AG09309 (cell line): ENCODE results near the gene OTUD5.

Source experiments
- DNase-seq: peaks from one replicate; pipeline ENCODE4 v3.0.0-alpha.2; 2010; ENCODE audit warnings: low read depth
- H3K4me3 ChIP-seq: 2 replicates; pipeline ENCODE4 v1.5.1; 2011; ENCODE audit warnings: mild to moderate bottlenecking, low read depth, low read length, moderate library complexity; ENCODE audit not compliant: control insufficient read depth
- CTCF ChIP-seq: IDR thresholded peaks from 2 replicates; pipeline ENCODE4 v1.5.1; 2011; ENCODE audit warnings: mild to moderate bottlenecking, low read depth, low read length, inconsistent platforms; ENCODE audit not compliant: insufficient read depth, control insufficient read depth; ENCODE audit errors: missing control alignments

Gene OTUD5

GRCh38 chrX:48956728-48957414 lies 536 bp downstream of the OTUD5 start:
- peak overlapping the region; percentile 68 for H3K4me3 ChIP-seq
- no peak for DNase-seq
- TF ChIP-seq CTCF: no peak

DNA sequence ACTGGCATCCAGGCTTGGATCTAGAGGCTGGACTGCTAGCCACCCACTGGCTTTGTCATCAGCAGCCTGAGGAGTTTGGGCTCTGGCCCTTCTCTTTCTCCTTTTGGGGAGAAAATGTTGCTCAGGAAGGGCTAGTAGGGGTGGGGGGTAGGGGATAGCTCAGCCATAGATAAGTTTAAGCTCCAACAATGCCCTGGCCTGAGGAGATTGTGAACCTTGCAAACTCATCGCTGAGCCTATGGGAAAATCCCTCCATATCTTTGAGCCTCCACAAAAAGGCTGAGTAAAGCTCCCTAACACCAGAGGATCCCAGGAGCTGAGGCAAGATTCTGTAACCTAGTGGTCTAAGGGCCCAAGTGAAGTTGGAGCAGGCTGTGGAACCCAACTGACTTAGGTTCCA lies 8.8 kb downstream of the OTUD5 start:
- TF ChIP-seq CTCF: no peak
- H3K4me3 ChIP-seq: no peak overlapping the region
- DNase-seq: no peak

DNA sequence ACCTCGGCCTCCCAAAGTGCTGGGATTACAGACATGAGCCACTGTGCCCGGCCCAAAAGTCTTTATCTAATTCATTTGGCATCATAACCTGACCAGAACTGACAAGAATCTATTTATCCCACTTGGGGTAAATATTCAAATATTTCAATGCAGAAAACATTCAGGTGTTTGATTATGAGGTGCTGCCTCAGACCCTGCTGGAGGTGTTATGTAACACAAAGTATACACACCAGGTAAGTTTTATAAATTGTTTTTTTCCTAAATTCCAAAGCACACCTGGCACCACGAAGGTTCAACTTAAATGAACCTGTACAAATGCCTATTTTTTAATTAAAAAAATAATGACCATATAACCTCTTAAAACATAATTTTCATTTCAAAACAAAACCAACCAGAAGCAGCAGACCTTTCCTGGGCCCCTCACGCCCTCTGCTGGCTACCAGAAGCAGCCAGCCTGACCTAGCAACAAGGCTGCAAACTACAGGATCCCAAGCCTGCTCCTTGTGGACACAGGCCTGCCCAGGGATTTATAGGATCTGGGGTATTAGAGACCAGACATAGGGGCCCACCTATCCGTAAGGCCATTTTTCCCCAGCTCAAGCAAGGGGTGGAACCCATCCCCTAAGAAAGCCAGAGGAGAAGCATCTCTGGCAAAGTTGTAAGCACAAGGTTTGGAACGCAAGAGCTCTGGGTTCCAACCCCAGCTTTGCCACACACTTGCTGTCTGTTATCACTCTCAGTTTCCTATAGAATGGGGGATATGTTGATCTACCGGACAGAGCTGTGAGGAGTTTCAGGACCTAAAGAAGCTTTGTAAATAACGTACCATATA lies 11.7 kb downstream of the OTUD5 start:
- TF ChIP-seq CTCF: peak; percentile 94
- no peak for DNase-seq
- H3K4me3 ChIP-seq: no peak overlapping the region

DNA sequence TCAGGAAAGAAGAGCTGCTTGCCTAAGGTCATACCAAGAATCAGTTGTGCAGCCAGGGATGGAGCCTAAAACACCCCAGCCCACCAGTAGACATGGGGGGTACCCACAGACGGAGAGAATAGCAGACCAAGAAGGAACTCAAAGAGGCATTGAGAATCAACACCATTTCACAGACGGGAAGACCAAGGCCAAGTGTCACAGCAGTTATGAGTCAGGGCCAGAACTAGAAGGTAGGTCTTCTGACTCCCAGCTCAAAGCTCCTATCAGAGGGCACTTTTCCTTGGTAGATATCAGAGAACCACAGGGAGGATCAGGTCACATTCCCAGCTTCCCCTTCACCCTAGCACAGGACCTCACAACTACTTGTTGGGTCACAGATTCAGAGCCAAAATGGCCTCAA lies 14.5 kb downstream of the OTUD5 start:
- no peak for DNase-seq
- no peak for TF ChIP-seq CTCF
- H3K4me3 ChIP-seq: no peak overlapping the region

GRCh38 chrX:48940404-48940955 lies 16.9 kb downstream of the OTUD5 start:
- DNase-seq: no peak
- no peak overlapping the region for H3K4me3 ChIP-seq
- no peak for TF ChIP-seq CTCF

- no peak overlapping the region for H3K4me3 ChIP-seq
- TF ChIP-seq CTCF: no peak
- no peak for DNase-seq
These were observed 17.7 kb downstream of the OTUD5 start for GRCh38 chrX:48939524-48940228.
